ENCODE measurements around the gene CMYA5.

DNA sequence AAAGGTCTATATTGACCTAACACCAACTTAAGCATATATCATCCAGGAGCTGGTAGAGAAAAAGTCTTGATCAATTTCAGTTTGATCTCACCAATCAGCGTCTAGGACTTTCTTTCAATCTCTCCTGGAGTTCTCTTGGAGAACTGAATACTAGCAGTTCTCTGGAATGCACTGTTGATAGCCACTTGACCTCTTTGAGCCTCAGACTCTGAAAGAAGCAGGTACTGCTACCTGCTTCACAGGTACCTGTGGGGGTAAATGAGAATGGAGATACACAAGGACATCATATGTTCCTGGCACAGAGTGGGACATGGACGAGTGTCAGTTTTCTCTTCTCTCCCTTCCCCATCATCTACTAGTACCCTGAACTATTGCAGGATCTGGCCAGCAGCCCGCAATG, 16.0 kb downstream of the CMYA5 start:
- TF ChIP-seq, protein P1, sequence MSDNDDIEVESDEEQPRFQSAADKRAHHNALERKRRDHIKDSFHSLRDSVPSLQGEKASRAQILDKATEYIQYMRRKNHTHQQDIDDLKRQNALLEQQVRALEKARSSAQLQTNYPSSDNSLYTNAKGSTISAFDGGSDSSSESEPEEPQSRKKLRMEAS (CRISPR knock-in tag; IDR thresholded peaks at IDR 0.05) = no peak
- TF ChIP-seq, protein P2, sequence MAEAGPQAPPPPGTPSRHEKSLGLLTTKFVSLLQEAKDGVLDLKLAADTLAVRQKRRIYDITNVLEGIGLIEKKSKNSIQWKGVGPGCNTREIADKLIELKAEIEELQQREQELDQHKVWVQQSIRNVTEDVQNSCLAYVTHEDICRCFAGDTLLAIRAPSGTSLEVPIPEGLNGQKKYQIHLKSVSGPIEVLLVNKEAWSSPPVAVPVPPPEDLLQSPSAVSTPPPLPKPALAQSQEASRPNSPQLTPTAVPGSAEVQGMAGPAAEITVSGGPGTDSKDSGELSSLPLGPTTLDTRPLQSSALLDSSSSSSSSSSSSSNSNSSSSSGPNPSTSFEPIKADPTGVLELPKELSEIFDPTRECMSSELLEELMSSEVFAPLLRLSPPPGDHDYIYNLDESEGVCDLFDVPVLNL (CRISPR knock-in tag; IDR thresholded peaks at IDR 0.05; ENCODE audit: low read depth) = no peak
- TF ChIP-seq, protein P3, sequence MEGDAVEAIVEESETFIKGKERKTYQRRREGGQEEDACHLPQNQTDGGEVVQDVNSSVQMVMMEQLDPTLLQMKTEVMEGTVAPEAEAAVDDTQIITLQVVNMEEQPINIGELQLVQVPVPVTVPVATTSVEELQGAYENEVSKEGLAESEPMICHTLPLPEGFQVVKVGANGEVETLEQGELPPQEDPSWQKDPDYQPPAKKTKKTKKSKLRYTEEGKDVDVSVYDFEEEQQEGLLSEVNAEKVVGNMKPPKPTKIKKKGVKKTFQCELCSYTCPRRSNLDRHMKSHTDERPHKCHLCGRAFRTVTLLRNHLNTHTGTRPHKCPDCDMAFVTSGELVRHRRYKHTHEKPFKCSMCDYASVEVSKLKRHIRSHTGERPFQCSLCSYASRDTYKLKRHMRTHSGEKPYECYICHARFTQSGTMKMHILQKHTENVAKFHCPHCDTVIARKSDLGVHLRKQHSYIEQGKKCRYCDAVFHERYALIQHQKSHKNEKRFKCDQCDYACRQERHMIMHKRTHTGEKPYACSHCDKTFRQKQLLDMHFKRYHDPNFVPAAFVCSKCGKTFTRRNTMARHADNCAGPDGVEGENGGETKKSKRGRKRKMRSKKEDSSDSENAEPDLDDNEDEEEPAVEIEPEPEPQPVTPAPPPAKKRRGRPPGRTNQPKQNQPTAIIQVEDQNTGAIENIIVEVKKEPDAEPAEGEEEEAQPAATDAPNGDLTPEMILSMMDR (IDR thresholded peaks at IDR 0.05 in 2 of 3, conservative IDR thresholded peaks at IDR 0.05 in 1 of 3; ENCODE audit: insufficient read depth in 2 of 3, low read depth in 1 of 3, low read length in 3 of 3) = no peak
- TF ChIP-seq ZFP36 (IDR thresholded peaks at IDR 0.05; ENCODE audit: low read depth, low read length, partially characterized antibody) (no peak), KLF10 (CRISPR knock-in tag; IDR thresholded peaks at IDR 0.05) (no peak), NFIC (IDR thresholded peaks at IDR 0.05) (no peak), MXI1 (IDR thresholded peaks at IDR 0.05; ENCODE audit: low read depth, low read length) (no peak), PCBP1 (IDR thresholded peaks at IDR 0.05; ENCODE audit: low read depth, low read length, poor library complexity, severe bottlenecking) (no peak), ETV6 (IDR thresholded peaks at IDR 0.05; ENCODE audit: borderline replicate concordance in 1 of 2, low read depth in 2 of 2, low read length in 1 of 2) (no peak), ETV6 (CRISPR knock-in tag; IDR thresholded peaks at IDR 0.05; ENCODE audit: borderline replicate concordance) (no peak), POLR2A (conservative IDR thresholded peaks at IDR 0.05) (no peak), SRSF3 (IDR thresholded peaks at IDR 0.05; ENCODE audit: insufficient read depth, low read length) (no peak)

All from K562 (cell line).